Epithelial cell of prostate (primary cell): ENCODE measurements around the gene DPH6.

ENCODE experiments used
- DNase-seq: peaks from one replicate; pipeline ENCODE4 v3.0.0-alpha.2; 2011; ENCODE audit warnings: low read depth, low spot score
- H3K27ac ChIP-seq: fragments of 450-650 bp; 2 replicates; pipeline ENCODE4 v1.5.1; 2017; ENCODE audit warnings: mild to moderate bottlenecking

DPH6 gene

DNA sequence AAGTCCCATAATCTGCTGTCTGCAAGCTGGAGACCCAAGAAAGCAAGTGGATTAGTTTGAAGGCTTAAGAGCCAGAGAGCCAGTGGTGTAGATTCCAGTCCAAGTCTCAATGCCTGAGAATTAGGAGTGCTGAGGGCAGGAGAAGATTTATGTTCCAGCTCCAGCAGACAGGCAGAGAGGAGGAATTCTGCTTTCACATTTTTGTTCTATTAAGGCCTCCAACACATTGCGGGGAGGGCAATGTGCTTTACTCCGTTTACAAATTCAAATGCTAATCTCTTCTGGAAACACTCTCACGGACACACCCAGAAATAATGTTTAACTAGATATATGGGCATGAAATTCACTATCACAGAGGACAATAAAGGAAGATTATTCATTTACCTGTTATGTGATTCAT, 54.0 kb downstream of the DPH6 start:
- no peak for DNase-seq
- H3K27ac ChIP-seq: no peak overlapping the region

DNA sequence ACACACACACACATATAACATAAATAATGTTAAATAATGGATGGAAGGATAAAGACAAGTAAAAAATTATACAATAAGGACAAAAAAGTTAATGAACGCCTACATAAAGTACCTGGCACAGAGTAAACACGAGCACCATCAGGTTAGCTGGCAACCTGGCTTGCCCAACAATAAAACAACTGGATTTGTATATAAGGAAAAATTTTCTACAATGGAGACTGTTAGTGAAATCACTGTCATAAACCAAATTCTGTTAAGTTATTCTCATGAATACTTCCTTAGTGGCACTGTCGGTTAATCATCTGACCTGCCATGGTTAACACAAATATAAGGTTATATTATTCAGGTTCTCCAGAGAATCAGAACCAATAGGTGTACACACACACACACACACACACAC, 54.8 kb downstream of the DPH6 start:
- no peak for DNase-seq

DNA sequence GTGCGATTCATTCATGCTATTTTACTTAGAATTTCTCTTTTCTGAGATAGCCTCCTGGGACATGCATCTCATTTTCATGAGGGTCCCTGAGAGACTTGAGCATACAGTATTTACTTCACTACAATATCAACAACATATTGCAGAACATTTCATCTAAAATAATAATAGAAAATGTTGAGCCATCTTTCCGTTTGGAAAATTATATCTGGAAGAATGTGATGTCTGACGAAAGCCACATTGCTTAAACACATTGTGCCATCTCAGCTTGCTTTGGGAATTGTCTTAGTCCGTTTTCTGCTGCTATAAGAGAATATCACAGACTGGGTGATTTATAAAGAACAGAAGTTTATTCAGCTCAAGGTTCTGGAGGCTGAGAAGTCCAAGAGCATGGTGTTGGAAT, 55.5 kb downstream of the DPH6 start:
- no peak for DNase-seq
- H3K27ac ChIP-seq: no peak overlapping the region

More for the DNA sequence above, 54.8 kb downstream of the DPH6 start:
- no peak overlapping the region for H3K27ac ChIP-seq

DNA sequence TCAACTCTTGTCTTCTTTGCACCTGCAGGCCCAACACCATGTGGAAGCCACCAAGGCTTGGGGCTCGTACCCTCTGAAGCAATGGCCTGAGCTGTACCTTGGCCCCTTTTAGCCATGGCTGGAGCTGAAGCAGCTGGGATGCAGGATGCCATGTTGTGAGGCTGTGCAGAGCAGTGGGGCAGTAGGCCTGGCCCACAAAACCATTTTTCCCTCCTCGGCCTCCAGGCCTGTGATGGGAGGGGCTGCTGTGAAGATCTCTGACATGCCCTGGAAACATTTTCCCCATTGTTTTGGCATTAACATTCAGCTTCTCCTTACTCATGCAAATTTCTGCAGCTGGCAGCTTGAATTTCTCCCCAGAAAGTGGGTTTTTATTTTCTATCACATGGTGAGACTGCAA, 58.5 kb downstream of the DPH6 start:
- DNase-seq: no peak
- H3K27ac ChIP-seq: no peak overlapping the region

DNA sequence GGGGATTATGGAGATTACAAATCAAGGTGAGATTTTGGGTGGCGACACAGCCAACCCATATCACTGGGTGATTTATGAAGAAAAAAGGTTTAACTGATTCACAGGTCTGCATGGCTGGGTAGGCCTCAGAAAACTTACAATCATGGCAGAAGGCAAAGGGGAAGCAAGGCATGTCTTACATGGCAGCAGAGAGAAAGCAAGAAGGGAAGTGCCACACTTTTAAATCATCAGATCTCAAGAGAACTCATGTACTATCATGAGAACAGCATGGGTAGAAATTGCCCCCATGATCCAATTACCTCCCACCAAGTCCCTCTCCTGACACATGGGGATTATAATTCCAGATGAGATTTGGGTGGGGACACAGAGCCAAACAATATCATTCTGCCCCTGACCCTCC, 59.7 kb downstream of the DPH6 start:
- no peak overlapping the region for H3K27ac ChIP-seq
- no peak for DNase-seq

DNA sequence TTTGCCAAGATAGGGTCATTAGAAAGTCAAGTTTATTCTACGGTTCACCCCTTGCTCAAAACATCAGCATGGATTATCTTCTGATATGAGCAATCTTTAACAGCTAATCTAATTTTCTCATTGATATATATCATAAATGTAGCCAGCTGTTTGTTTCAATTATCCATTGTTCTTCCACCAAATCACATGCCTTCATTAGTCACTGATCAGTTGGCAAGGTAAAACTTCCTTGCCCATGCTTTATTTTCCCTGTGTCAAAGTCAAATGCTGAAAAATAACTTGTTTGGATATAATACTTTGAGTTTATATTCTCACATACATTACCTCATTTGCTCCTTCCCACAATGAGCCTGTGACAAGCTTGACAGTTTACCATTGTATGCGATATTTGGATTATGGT, 60.6 kb downstream of the DPH6 start:
- no peak for DNase-seq
- H3K27ac ChIP-seq: no peak overlapping the region

DNA sequence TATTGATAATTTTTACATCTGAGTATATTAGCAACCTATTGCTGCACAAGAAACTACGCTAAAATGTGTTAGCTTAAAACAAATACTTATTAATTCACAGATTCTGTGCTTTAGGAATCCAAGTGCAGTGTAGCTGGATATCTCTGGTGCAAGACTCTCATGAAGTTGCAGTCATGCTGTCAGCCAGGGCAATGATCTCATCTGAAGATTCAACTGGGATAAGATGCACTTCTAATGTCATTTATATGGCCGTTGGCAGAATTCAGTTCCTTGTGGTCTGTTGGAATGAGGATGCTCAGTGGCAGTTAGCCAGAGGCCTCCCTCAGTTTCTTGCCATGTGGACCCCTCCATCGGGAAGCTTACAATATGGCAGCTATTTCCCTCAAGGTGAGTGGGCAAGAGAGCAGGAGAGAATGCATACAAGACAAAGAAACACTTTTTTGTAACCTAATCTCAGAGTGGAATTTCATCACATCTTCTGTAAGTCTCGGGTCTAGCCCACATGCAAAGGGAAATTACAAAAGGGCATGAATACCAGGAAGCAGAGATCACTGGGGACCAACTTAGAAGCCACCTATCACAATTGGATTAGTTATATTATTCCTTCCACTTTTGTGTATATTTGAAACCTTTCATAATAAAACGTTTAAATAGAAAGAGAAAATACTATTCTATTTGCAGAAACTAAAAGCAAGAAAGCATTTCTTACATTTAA, 61.6 kb downstream of the DPH6 start:
- DNase-seq: no peak
- no peak overlapping the region for H3K27ac ChIP-seq

DNA sequence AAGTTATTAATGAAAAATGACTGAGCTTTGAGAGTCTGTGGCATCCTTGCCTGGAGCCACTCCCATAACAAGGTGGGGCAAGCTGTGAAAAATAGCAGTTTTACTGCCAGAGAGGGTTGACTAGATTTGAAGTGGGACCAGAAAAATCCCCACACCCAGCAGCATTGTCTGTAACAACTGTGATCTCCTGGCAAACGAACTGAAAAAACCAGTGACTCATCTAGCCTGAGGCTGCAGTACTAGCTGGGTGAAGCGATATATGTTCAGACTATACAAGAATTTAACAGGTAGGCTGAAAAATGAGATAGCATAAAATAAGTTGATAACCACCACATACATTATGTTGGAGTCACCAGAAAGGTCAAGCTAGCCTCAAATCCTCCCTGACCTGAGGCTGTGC, 64.0 kb downstream of the DPH6 start:
- H3K27ac ChIP-seq: no peak overlapping the region
- peak; percentile 80 for DNase-seq

DNA sequence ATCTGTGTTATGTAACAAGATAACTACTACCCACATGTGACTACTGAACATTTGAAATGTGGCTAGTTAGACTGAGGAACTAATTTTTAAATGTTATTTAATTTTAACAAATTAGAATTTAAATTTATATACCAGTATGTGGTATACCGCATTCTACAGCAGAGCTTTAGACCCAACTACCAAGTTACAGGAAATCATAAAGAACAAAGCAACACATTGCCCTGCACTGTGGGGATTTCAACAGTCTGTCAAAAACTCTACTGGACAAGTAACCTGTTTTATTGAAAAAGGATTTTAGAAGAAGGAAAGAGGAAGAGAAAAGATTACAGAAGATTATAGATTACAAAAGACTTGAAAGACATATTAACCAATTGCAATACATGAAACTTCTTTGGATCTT, 64.9 kb downstream of the DPH6 start:
- DNase-seq: no peak
- no peak overlapping the region for H3K27ac ChIP-seq

DNA sequence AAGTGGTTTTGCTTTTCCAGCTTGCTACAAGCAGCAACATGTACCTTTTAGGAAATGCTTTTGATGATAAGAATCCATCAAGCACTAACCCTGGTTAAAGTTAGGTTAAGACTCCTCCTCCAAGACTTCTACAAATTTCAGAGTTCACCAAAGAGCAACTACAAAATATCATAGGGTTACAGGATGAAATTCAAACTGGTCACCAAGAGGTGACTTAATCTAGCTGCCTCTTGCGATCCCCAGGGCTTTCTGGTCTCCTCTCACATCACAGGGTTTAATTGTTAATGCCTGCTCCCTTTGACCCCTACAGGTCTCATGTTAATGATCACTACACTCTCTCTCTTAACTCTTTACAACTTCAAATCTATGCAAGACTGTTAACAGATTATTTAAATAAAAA, 66.5 kb downstream of the DPH6 start:
- H3K27ac ChIP-seq: no peak overlapping the region
- no peak for DNase-seq

DNA sequence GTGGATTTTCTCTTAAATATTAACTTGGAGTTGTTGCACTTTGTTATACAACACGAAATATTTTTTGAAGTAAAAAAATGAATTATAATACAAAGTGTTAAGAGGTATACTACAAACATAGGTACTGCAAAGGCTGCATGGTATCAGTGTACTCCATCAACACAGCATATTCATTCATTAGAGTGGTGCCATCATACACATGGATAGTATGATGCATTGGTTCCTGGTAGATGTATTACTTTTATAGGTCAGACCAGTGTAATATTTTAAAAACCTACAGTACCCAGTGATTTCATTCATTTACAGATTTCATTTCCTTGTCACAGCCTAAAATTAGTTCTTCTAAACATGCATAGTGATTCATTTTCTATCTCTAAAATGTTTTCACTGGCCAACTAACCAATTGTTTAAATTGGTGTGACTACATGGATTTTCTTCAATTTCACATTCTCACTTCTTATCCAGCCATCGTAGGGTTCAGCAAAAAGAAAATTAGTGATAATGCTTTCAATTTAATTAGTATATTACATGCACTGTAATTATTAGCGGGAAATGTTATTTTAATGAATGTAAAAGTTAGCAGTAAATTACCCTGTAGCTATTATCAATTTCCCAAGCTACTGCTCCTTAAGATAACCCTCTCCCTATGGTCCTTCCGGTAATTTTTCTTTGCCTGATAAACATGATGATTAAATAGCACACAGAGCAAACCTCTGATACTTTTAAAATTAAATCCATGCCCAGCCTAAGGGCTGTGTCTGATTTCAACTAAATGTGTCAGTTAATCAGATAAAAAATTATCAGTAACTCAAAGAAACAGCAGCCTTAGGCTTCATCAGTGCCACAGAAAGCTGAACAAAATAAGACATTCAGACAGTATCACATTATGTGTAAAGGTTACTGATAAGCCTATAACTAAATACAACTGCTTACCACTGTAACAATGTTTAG, 68.4 kb downstream of the DPH6 start:
- no peak overlapping the region for H3K27ac ChIP-seq
- no peak for DNase-seq

DNA sequence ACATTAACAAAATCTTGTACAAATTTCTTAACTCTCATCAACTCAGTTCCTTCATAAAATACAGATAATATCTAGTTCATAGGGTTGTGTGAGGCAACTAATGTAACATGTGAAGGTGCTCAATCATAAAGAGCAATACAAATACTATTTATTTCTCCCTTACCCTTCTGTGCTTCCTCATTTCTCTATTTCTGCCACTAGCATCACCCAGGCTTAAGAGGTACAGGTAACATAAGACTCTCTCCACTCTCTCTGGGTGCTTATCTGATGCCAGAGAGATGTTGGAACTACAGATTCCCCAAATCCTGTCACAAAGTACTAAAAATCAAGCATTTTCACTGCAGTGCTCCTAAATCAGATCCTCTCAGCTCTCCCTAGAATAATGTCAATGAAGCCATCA, 74.9 kb downstream of the DPH6 start:
- DNase-seq: no peak

DNA sequence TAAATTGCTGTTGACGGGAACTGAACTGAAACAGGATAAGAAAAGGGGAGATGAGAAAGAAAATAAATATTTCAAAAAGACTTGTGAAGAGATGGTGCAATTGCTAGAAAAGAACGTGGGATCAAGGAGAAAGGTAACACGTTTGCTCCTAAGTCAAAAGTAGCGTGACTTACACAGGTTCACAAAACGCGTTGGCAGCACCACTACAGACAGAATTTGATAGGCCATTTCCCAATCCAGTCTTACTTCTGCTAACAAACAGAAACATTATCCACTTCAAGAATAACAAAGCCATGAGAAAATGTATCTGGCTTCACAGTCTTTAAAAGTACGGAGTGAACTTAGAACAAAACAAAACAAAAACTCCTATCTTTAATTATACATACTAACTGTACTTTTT, 75.5 kb downstream of the DPH6 start:
- DNase-seq: no peak
- no peak overlapping the region for H3K27ac ChIP-seq

More for the DNA sequence above, 74.9 kb downstream of the DPH6 start:
- no peak overlapping the region for H3K27ac ChIP-seq

DNA sequence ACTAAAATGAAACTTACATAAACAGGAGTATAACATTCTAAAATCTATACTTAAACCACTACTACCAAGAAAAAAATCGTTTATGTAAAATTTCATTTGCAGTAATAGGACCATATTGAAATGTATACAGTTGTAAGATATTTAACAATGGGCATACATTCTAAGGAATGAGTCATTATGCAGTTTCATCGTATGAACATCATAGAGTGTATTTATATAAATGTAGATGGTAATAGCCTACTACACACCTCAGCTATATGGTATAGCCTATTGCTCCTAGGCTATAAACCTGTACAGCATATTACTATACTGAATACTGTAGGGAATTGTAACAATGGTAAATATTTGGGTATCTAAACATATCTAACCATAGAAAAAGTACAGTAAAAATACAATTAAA, 79.5 kb downstream of the DPH6 start:
- DNase-seq: no peak
- peak overlapping the region; percentile 3 for H3K27ac ChIP-seq

DNA sequence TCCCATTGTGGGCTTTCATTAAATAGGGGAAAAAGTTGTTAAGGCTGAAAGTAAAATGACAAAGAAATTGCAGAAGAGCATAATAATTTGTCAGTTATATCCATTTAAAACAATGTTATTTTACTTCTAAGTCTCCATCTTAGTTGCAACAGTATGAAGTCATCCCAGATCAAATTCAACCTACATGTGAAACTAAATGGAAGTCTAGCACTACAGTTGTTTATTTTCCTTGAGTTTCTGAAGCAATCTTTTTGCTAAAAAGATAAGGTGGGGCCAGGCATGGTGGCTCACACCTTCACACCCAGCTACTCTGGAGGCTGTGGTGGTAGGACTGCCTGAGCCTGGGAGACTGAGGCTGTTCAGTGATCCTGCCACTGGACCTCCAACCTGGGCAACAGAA, 80.2 kb downstream of the DPH6 start:
- DNase-seq: no peak
- H3K27ac ChIP-seq: no peak overlapping the region

DNA sequence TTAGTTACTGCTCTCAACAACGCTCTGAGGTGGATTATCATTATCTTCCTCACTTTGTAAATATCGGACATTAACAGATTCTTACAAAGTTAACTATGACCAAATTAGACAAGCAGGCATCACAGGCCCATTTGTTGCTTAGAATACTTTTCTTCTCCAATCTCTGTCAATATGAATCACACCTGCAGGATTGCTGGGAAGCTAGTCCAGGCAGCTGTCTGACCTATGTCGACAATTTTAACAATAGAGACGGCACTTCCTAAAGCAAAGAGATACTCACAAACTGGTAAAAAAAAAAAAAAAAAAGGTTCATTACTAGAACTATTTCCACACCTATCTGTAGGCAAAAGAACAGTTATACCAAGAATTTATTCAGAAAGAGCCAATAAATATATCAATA, 85.3 kb downstream of the DPH6 start:
- no peak for DNase-seq

DNA sequence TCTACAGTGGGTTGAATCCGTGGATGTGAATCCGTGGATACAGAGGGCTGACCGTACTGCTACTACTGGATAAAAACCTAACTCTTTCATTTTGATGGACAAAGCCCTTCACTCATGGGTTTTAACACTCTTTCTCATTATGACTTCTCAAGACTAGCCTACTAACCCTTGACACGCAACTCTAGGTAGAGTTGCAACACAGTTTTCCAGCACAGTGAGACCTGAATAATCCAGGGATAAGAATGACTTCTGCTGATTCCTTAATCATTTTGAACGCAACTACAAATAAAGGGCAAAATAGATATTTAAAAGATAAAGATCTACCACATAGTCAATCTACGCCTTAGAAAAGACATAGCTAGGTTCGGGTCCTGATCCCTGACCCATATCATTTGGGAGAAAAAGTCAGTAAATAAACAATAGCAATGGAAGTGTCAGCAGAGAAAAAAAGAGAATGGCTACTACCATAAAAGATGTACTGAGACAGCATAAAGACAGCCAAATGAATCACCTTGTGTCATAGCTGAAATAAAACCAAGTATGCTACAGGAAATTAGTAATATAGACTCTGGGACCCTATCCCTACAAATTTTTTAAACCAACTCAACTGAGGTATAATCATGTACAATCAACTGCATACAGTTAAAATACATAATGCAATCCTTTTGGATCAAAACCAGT, 87.6 kb downstream of the DPH6 start:
- peak overlapping the region; percentile 79 for H3K27ac ChIP-seq
- no peak for DNase-seq

More for the DNA sequence above, 85.3 kb downstream of the DPH6 start:
- peak overlapping the region; percentile 25 for H3K27ac ChIP-seq

DNA sequence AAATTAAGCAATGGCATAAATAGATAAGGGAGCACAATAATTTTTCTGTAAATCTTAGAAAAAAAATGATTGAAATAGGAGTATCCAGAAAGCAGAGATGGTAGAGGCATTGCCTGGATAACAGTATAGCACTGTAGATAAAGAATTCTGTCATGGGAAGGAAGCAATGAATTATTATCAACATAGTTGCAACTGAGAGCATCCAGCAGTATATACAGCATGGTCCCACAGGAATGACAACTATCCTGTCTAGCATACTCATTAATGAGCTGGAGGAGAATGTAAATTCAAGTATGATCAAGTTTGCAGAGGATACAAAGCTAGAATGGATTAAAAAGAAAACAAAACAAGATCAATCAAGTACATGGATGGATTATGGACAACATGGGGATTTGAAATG, 90.8 kb downstream of the DPH6 start:
- DNase-seq: no peak
- H3K27ac ChIP-seq: no peak overlapping the region

DNA sequence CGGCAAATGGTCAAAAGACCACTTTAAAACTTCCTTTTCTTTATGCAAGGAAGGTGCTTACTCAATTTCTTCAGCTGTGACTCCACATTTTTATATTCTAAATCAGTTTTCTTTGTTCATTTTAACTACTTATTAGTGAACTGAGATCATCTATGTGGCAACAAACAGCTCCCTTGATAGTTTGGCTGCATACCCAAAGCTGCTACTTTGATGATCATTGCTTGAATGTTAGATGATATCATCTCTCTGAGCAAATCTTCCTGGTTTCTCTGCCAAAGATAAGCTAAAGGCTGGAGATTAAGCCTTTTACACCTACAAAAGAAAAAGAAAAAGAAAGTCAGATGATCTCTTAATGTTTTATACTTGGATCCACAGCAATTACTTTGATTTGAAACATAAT, 95.5 kb downstream of the DPH6 start:
- peak; percentile 48 for DNase-seq

DNA sequence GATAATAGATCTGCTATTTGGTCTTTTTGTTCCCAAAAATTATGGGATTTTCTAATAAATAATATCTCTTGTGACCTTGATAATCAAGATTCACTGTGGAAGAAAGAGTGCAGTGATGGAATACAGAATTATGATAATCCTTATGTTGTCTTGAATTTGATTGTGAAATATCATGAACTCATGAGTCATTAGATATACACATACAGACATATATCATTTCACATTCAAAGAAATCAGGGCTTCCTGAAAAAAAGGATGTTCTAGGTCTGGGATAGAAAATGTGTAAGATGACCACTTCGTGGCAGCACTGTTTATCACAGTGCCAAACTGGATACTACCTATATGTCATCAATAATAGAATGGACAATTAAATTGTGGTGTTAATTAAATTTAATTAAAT, 97.7 kb downstream of the DPH6 start:
- no peak for DNase-seq
- no peak overlapping the region for H3K27ac ChIP-seq

More for the DNA sequence above, 95.5 kb downstream of the DPH6 start:
- H3K27ac ChIP-seq: peak overlapping the region; percentile 47

DNA sequence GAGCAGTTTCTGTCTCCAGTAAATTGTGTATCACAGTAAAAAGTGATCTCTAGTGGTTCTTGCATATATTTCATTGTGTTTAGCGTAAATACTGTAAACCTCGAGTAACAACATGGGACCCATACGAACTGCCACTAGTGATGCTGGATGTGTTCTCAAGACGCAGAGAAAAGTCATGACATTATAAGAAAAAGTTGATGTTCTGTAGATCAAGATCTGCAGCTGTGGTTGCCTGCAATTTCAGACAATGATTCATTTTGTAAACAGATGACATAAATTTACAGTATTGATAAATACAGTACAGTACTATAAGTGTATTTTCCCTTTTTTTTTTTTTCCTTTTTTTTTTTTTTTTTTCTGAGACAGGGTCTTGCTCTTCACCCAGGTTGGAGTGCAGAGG, 100.1 kb downstream of the DPH6 start:
- no peak for DNase-seq
- no peak overlapping the region for H3K27ac ChIP-seq
